ENCODE measurements around the gene RBM26.

DNA sequence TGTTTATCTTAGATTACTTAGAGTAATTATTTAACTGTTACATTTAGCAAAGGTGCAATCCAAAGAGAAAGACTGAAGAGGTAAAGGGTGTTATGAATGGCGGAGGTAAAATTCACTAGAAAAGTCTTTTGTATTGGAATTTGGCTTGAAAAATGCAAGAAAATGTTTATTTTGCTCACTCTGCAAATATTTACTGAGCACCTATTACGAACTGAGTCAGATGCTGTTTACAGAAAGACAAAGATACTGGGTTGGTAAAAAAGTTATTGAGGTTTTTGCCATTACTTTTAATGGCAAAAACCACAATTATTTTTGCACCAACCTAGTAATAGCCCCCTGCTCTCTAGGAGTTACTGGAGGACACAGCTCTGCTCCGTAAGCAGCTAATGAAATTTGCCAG lies 135.2 kb downstream of the RBM26 start:
- TF ChIP-seq, protein P1, sequence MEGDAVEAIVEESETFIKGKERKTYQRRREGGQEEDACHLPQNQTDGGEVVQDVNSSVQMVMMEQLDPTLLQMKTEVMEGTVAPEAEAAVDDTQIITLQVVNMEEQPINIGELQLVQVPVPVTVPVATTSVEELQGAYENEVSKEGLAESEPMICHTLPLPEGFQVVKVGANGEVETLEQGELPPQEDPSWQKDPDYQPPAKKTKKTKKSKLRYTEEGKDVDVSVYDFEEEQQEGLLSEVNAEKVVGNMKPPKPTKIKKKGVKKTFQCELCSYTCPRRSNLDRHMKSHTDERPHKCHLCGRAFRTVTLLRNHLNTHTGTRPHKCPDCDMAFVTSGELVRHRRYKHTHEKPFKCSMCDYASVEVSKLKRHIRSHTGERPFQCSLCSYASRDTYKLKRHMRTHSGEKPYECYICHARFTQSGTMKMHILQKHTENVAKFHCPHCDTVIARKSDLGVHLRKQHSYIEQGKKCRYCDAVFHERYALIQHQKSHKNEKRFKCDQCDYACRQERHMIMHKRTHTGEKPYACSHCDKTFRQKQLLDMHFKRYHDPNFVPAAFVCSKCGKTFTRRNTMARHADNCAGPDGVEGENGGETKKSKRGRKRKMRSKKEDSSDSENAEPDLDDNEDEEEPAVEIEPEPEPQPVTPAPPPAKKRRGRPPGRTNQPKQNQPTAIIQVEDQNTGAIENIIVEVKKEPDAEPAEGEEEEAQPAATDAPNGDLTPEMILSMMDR (IDR thresholded peaks at IDR 0.05), result no peak
- no peak for TF ChIP-seq POLR2AphosphoS5 (IDR thresholded peaks at IDR 0.05)

Data from prostate gland (tissue), 2 donors.